BJ (cell line): ENCODE measurements around the gene KIAA0513. TPM values are rescaled to one million over a fixed set of nuclear protein-coding genes. Genes with fewer than 3 reads are reported as not detected.

ENCODE experiments used
- CTCF ChIA-PET: fragments of 350-600 bp; formaldehyde crosslinking; extraction: SDS; loops from one replicate; lab custom pipeline; 2021; ENCODE audit warnings: antibody characterized with exemption, inconsistent platforms; lab: Yijun Ruan, JAX
- POLR2A ChIA-PET: fragments of 300-600 bp; sonication (Branson Sonifier 250); formaldehyde crosslinking; extraction: SDS; loops from one replicate; lab custom pipeline; 2021; ENCODE audit warnings: antibody characterized with exemption; lab: Charles Lee
- DNase-seq: peaks from one replicate; pipeline ENCODE4 v3.0.0-alpha.2; 2011; ENCODE audit warnings: low read depth
- H3K27me3 ChIP-seq: 2 replicates; pipeline ENCODE4 v1.6.0; 2011; ENCODE audit warnings: low read length; ENCODE audit not compliant: control insufficient read depth, insufficient read depth
- H3K36me3 ChIP-seq: 2 replicates; pipeline ENCODE4 v1.5.1; 2011; ENCODE audit warnings: low read length; ENCODE audit not compliant: control insufficient read depth, insufficient read depth
- H3K4me3 ChIP-seq: 2 replicates; pipeline ENCODE4 v1.5.1; 2011; ENCODE audit warnings: low read depth, mild to moderate bottlenecking, control low read depth, low read length
- CTCF ChIP-seq: IDR thresholded peaks from 2 replicates; pipeline ENCODE4 v1.5.1; 2011; ENCODE audit warnings: low read depth, mild to moderate bottlenecking, control low read depth, inconsistent platforms, low read length, moderate library complexity; ENCODE audit not compliant: insufficient read depth
- polyA minus RNA-seq: library from RNA; depleted of rRNA, polyadenylated mRNA; stranded (reverse); fragments of >200 nt; gene quantifications from 2 replicates; pipeline ENCODE4 v1.2.3, GENCODE V29; 2011; rRNA and poly(A)+ RNA removed
- polyA plus RNA-seq: library from polyadenylated mRNA; depleted of rRNA; stranded (reverse); fragments of >200 nt; gene quantifications from 2 replicates; pipeline ENCODE4 v1.2.3, GENCODE V29; 2011; rRNA removed

The KIAA0513 gene
- polyA plus RNA-seq (4.9 and 6.6 TPM in 2 replicates), polyA minus RNA-seq (5.0 and 5.6 TPM in 2 replicates)

- ChIA-PET POLR2A (no interaction called here), CTCF (interaction anchor here (0.9 to 1.9 kb wide), 9 partner anchors 16 to 288 kb away, joined by 3 to 6 read pairs (median 3); partner anchors contain the start of gene ZDHHC7)
- Histone ChIP-seq H3K4me3 (peak within 1 kb of the TSS; percentile 77), H3K36me3 (no peaks in the 10 kb centered on the region), H3K27me3 (no peaks in the 10 kb centered on the region)
- DNase-seq, result peak; percentile 31
- TF ChIP-seq CTCF, result peak; percentile 42
These were observed at the start of gene KIAA0513 for GRCh38 chr16:85027349-85027957. Gene KIAA0513, plus strand, starts transcription at chr16:85027795. Its CDS starts 39,277 bp downstream, at chr16:85067072.

GRCh38 chr16:84979516-84979915 lies 48.1 kb upstream of the KIAA0513 start:
- ChIA-PET CTCF (interaction anchor here (0.9 to 1.5 kb wide), 5 partner anchors 8 to 247 kb away, joined by 3 to 7 read pairs (median 3); no protein-coding TSS in a partner anchor), POLR2A (interaction anchor here (0.7 kb wide), 1 partner anchor 245 kb away, joined by 8 read pairs; no protein-coding TSS in a partner anchor)
- no peak for DNase-seq
- Histone ChIP-seq H3K4me3 (no peak overlapping the region), H3K36me3 (peaks cover 32% of the 10 kb centered on the region), H3K27me3 (no peaks in the 10 kb centered on the region)
- no peak for TF ChIP-seq CTCF

GRCh38 chr16:84982434-84982833 lies 45.2 kb upstream of the KIAA0513 start:
- TF ChIP-seq CTCF, result no peak
- ChIA-PET POLR2A (no interaction called here), CTCF (interaction anchor here (1.0 to 3.2 kb wide), 3 partner anchors 11 to 228 kb away, joined by 4 to 17 read pairs (median 5); no protein-coding TSS in a partner anchor)
- H3K4me3 ChIP-seq, result no peak overlapping the region
- H3K36me3 ChIP-seq, result peaks cover 15% of the 10 kb centered on the region
- DNase-seq, result no peak
- H3K27me3 ChIP-seq, result no peaks in the 10 kb centered on the region

- Histone ChIP-seq H3K36me3 (peaks cover 21% of the 10 kb centered on the region), H3K27me3 (no peaks in the 10 kb centered on the region), H3K4me3 (no peak overlapping the region)
- DNase-seq, result peak; percentile 78
- ChIA-PET POLR2A (no interaction called here), CTCF (interaction anchor here (1.3 kb wide), 1 partner anchor 9 kb away, joined by 5 read pairs; no protein-coding TSS in a partner anchor)
- TF ChIP-seq CTCF, result no peak
These were observed 42.2 kb upstream of the KIAA0513 start for GRCh38 chr16:84985079-84986065.
